GM11168 (cell line): ENCODE measurements around the gene NIPAL4.
"Not testable (repeated sequence)": the region's sequence is repeated elsewhere in the genome, so short reads cannot be mapped to it uniquely, and the experiment has no call there.

ENCODE experiments used
- in situ Hi-C: fragments of 300-500 bp; cut with MboI; formaldehyde crosslinking; loops from one replicate; pipeline ENCODE4 v1.12.0; 2022; ENCODE audit warnings: low sequenced_read_pairs; ENCODE audit not compliant: unreplicated experiment

NIPAL4 gene

DNA sequence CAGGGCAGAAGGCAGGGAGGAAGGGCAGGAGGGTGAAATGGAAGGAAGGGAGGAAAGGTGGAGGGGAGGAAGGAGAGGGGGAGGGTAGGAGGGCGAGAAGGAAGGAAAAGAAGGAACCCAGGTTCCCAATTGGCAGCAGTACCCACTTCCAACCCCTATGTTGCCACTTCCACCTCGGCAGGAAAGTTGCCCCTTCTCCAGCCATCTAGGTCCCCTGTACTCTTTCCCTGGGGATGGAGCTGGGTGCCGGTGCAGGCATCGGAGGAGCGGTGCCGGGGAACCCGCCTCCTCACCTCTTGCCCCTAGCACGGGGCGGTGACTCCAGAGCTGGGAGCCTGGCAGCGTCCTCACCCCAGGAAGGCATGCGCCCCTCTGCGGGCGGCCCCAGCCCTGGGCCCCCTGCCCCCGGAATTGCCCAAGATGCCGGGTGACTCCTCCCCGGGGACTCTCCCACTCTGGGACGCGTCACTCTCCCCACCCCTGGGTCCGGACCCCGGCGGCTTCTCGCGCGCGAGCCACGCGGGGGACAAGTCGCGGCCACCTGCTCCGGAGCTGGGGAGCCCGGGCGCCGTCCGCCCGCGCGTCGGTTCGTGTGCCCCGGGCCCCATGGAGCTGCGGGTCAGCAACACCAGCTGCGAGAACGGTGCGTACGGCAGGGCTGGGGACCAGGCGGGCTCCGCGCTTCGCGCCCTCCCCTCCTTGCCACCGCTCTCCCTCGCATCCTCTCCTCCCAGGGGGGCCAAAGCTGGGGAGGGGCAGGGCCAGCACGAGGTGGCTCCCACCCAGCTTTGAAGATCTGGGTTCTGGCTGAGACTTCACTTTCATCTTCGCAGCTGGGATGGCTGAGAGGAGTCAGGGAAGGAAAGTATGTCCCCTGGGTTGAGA is at the start of gene NIPAL4:
Gene NIPAL4, plus strand, starts transcription at position 499 of the 885 bp plus-strand sequence. Its CDS starts 108 bp downstream, at position 607.
- in situ Hi-C loops = no loop called here

DNA sequence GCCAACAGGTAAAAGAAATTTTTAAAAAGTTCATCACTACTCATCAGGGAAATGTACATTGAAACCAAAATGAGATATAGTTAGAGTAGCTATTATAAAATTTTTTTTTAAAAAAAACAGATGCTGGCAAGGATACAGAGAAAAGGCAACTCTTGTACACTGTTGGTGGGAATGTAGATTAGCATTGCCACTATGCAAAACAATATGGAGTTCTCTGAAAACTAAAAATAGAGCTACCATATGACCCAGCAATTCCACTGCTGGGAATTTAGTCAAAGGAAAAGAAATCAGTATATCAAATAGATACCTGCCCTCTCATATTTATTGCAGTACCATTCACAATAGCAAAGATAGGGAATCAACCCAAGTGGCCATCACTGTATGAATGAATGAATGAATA is 44.2 kb upstream of the NIPAL4 start:
- in situ Hi-C loops = no loop called here

GRCh38 chr5:157419521-157419920 is 40.5 kb upstream of the NIPAL4 start:
- in situ Hi-C loops = not testable (repeated sequence)

- in situ Hi-C loops = loop anchor here (10.0 kb wide), 1 partner anchor 295 kb away; no protein-coding TSS in a partner anchor
Observed at GRCh38 chr5:157429920-157430319, 30.1 kb upstream of the NIPAL4 start.

DNA sequence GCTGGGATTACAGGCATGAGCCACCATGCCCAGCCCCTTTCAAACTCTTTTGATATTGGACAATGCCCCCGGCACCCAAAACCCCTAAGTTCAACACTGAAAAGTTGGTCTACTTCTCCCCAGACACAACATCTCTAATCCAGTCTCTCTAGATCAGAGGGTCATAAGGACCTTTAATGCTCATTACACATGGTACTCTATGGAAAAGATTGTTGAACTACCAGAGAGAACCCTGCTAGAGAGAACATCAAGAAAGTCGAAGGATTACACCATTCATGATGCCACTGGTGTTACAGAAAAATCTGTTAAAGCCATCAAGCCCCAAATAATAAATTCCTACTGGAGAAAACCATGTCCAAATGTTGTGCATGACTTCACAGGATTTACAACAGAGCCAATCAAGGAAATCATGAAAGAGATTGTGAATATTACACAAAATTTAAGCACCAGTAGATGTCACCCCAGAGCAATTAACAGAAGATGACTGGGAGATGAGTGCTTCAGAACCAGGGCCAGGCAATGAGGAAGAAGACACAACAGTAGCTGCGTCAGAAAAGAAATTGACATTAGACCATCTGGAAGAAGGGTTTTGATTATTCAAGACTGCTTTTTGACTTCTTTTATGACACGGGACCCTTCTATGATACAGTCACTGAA is 28.3 kb upstream of the NIPAL4 start:
- in situ Hi-C loops = loop anchor here (10.0 kb wide), 1 partner anchor 293 kb away; no protein-coding TSS in a partner anchor

GRCh38 chr5:157434096-157434495 is 25.9 kb upstream of the NIPAL4 start:
- in situ Hi-C loops = loop anchor here (10.0 kb wide), 1 partner anchor 291 kb away; no protein-coding TSS in a partner anchor

DNA sequence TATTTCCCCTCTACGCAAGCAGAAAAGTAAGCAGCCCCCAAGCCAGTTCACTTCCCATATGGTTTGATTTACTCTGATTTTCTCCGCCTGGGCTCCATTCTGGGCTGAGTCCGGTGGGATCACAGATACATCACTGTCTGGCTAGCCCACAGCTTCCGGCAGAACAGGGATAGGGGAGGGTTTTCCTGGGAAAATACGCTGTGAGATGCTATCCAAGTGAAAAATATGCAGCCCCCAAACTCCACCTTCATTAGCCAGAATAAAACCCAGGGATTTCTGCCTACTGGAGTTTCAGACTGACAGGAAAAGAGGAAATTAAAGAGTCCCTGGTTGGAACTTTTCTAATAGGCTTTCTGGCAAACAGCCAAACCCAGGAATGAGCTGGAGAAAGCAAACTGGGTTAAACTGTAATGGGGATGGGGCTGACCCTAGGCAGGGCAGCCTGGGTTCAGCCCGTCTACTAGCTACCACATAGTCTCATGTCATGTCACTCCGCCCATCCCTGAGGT is 16.9 kb upstream of the NIPAL4 start:
- in situ Hi-C loops = no loop called here

GRCh38 chr5:157444224-157444623 is 15.8 kb upstream of the NIPAL4 start:
- in situ Hi-C loops = no loop called here

DNA sequence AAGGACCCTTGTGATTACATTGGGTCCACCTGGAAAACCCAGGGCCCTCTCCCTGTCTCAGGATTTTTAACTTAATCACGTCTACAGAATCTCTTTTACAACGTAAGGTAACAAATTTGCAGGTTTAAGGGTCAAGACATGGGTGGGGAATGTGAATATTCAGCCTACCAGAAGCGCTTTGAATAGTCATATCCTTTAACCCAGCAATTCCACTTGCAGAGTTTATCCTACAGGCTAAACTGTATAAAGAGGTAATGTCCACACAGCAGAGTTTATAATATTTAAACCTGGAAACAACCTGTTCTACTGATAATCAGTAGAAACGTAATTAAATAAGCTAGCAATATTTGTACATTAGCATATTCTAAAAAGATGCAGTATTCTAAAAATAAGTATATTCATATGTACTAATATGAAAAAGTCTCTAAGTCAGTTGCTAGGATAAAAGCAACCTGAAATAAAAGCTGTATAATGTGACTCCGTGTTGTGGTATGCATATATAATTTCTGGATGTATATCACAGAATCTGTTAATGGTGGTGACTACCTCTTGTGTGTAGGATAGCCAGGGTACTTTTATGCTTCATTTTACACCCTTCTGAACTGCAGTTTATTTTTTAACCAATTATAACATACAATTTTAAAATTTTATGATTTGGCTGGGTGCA is 14.1 kb upstream of the NIPAL4 start:
- in situ Hi-C loops = no loop called here

DNA sequence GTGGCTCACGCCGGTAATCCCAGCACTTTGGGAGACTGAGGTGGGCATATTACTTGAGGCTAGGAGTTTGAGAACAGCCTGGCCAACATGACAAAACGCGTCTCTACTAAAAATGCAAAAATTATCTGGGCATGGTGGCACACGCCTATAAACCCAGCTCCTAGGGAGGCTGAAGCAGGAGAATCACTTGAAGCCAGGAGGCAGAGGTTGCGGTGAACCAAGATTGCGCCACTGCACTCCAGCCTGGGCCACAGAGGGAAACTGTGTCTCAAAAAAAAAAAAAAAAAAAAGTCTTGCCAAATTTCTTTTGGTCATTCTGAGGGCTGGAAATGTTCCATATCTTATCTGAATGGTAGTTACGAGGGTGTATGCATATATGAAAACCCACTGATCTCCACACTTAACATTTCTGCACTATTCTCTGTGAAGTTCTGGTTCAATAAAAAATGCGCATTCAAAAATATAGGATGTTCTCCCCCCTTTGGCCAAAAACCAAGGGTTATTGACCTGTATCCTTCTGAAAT is 13.5 kb upstream of the NIPAL4 start:
- in situ Hi-C loops = no loop called here

DNA sequence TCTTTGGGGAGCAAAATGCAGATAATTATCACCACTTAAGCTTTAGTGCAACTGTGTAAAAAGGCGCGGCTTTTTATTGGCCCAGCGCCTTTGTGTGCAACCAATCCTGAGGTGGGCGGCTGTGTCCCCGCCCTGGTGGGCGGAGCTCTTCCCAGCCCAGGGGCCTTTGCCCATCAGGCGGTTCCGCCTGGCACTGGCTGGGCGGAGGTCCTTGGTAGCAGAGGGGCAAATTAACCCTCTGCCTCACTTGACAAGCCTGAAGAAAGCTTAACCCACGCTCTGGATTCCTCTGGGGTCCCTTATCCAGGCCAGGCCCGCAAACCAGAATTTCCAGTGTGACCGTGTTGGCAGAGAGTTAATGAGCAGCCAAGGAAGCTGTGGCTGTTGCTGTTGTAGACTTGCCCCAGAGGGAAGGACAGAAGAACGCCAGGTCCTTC is 12.8 kb upstream of the NIPAL4 start:
- in situ Hi-C loops = no loop called here

GRCh38 chr5:157449011-157449723 is 10.8 kb upstream of the NIPAL4 start:
- in situ Hi-C loops = no loop called here

DNA sequence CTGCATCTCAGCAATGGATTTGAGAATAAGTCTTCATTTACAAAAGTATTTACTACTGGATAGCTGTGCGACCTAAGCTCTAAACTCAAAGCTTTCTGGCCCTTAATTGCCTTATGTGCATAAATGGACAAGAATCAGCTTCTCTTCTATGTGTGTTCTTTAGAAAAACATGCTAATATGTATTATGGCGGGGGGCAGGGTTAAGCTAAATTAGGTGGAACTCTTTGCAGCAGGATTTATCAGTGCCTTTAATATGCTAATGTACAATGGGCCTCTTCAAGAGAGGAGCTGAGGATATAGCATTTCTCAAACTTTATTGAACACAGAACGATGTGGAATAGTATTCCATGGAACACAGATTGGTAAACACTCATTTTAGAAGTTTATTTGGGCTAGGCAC is 10.0 kb upstream of the NIPAL4 start:
- in situ Hi-C loops = no loop called here

- in situ Hi-C loops = no loop called here
Observed at GRCh38 chr5:157451806-157452205, 8.2 kb upstream of the NIPAL4 start.

DNA sequence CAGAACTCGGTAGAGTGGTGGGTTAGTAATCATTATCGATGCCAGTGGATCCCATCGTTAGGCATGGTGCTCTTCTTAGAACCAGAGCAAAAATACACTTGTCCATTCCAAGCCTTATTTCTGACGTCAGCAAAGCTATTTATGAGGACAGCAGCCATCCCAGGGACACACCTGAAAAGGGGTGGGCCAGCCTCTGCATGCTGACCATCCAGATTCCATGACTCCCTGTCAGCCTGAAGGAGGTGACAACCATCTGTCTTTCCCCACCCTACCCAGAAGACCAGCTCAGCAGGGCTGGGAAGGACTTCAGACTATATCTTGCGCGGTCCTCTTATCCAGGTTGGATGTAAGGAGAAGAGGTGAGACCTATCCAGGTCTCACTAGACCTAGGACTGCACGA is 5.7 kb upstream of the NIPAL4 start:
- in situ Hi-C loops = no loop called here

DNA sequence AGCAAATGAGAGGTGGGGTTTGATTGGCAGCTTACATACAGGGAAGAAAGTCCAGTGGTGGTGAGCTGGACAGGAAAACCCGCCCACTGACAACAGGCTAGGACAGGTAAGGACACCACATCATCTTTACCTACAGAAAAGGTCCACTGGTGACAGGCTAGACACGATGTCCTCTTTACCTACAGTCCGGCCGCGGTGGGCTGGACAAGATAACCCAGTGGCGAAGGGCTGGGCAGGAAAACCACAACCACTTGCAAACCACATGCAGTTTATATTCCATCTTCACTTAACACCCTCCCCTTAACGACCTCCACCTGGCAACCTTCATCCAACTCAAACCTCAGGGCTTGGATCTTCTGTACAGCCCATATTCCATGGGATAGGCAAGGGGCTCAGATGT is 5.0 kb upstream of the NIPAL4 start:
- in situ Hi-C loops = no loop called here

DNA sequence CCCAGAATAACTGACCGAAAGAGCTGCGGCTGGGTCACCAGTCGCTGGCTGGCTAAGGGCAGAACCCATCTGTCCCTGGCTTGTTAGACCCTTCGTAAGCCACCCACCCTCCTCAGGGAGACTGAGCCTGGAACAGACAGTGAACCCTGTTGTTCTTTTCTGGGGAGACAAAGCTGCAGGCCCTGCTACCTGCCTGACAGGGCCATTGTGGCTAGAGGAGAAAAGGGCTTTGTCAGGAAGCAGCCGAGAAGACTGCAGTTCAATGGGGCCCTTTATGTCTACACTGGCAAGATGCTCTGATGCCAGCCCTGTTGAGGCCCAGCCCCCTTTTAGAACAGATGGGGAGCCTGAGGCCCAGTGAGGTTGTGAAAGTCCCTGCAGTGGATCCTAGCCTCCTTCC is 3.7 kb upstream of the NIPAL4 start:
- in situ Hi-C loops = no loop called here

DNA sequence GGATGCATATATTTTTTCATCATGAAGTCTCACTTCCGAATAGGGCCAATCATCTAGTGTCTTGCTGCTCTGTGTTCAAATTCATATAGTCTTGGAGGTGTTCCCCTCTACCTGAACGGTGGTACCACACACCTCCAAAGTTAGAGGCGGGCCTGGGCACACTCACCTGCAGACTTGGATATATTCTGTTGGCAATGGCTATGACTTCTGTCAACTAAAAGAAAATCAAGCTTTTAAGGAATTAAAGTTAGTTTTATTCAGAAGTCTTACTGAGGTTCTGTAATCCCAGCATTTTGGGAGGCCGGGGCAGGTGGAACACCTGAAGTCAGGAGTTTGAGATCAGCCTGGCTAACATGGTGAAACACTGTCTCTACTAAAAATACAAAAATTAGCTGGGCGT is 2.6 kb upstream of the NIPAL4 start:
- in situ Hi-C loops = no loop called here

- in situ Hi-C loops = no loop called here
Observed at GRCh38 chr5:157458835-157459234, 1.2 kb upstream of the NIPAL4 start.
